GM18907 (cell line): ENCODE measurements around the gene NFIA.
"Not testable (repeated sequence)": the region's sequence is repeated elsewhere in the genome, so short reads cannot be mapped to it uniquely, and the experiment has no call there.

Experiments
- ATAC-seq: cut with Tn5 transposase; IDR thresholded peaks from one replicate; pipeline ENCODE4 v1.9.1; 2021; ENCODE audit warnings: mild to moderate bottlenecking, moderate library complexity; ENCODE audit not compliant: unreplicated experiment

The NFIA gene

GRCh38 chr1:61124078-61124477 is 41.7 kb downstream of the NFIA start:
- ATAC-seq, result no peak

GRCh38 chr1:61124696-61125095 is 42.3 kb downstream of the NFIA start:
- no peak for ATAC-seq

GRCh38 chr1:61125263-61125662 is 42.9 kb downstream of the NFIA start:
- ATAC-seq, result no peak

- ATAC-seq, result no peak
These were observed 43.5 kb downstream of the NFIA start for GRCh38 chr1:61125895-61126294.

- not testable (repeated sequence) for ATAC-seq
These were observed 44.5 kb downstream of the NFIA start for GRCh38 chr1:61126843-61127242.

- ATAC-seq, result no peak
These were observed 48.1 kb downstream of the NFIA start for GRCh38 chr1:61130338-61131000.

GRCh38 chr1:61131248-61131647 is 48.9 kb downstream of the NFIA start:
- no peak for ATAC-seq

GRCh38 chr1:61131716-61132115 is 49.4 kb downstream of the NFIA start:
- no peak for ATAC-seq

GRCh38 chr1:61132176-61132638 is 49.8 kb downstream of the NFIA start:
- no peak for ATAC-seq

- ATAC-seq, result no peak
These were observed 50.4 kb downstream of the NFIA start for GRCh38 chr1:61132645-61133334.

- ATAC-seq, result no peak
These were observed 51.1 kb downstream of the NFIA start for GRCh38 chr1:61133335-61134019.

- ATAC-seq, result no peak
These were observed 52.9 kb downstream of the NFIA start for GRCh38 chr1:61135291-61135690.

GRCh38 chr1:61138305-61138704 is 55.9 kb downstream of the NFIA start:
- ATAC-seq, result no peak

GRCh38 chr1:61138921-61139774 is 56.8 kb downstream of the NFIA start:
- no peak for ATAC-seq

- ATAC-seq, result no peak
These were observed 57.6 kb downstream of the NFIA start for GRCh38 chr1:61139775-61140549.

- no peak for ATAC-seq
These were observed 58.4 kb downstream of the NFIA start for GRCh38 chr1:61140778-61141177.

- ATAC-seq, result no peak
These were observed 59.1 kb downstream of the NFIA start for GRCh38 chr1:61141288-61142042.

GRCh38 chr1:61142043-61142440 is 59.7 kb downstream of the NFIA start:
- no peak for ATAC-seq

GRCh38 chr1:61142726-61143500 is 60.6 kb downstream of the NFIA start:
- no peak for ATAC-seq
